Testis (tissue), 2 donors: ENCODE results near the gene OCLN.
"Not testable (repeated sequence)": the region's sequence is repeated elsewhere in the genome, so short reads cannot be mapped to it uniquely, and the experiment has no call there.

Experiments
- CTCF ChIP-seq, 3 experiments: fragments of 450-650 bp in 2 of 3; fragments of 200-600 bp in 1 of 3; sonication (generic) in 1 of 3; IDR thresholded peaks; one replicate each; pipeline ENCODE4 v1.5.1; 2016 to 2019; ENCODE audit warnings: antibody characterized with exemption in 3 of 3, mild to moderate bottlenecking in 2 of 3, moderate library complexity in 1 of 3
- POLR2A ChIP-seq: fragments of 450-650 bp; IDR thresholded peaks from one replicate; pipeline ENCODE4 v1.6.1; 2017; ENCODE audit warnings: antibody characterized with exemption, mild to moderate bottlenecking, moderate library complexity

GRCh38 chr5:69472535-69473143 lies 20.0 kb upstream of the OCLN start:
- not testable (repeated sequence) for TF ChIP-seq CTCF (IDR thresholded peaks at IDR 0.05); POLR2A
